Measurements from ENCODE around the gene IFNG. TPM values are rescaled to one million over a fixed set of nuclear protein-coding genes. Genes with fewer than 3 reads are reported as not detected.
A peak's percentile ranks its signal among the peaks of the same experiment; 100 is the strongest.

The IFNG gene
- total and polyA plus RNA-seq, 2 donors (not counting 1 experiment from before 2014, with no cell fraction given) = not detected

DNA sequence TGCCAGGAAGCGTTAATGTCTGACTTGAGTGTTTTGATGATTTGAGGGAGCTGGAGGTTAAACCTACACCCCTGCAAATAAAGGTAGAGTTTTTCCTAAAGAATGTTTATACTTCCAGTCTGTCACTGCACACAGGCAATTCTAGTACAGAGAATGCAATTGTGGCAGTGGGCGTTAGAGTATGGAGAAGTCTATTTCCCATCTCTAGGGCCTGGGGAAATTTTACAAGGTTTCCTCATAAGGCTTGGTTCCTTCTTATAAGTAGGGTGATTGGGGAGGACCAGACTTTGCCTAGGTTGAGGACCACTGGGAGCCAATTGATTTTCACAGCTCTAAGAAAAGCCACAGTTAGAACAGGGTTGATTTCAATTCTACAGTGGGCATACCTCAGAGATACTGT lies 44.3 kb downstream of the IFNG start:
- Histone ChIP-seq H3K9ac (ENCODE audit: insufficient read depth, low read length) (no peak overlapping the region), H3K4me3 (replicated peaks in 1 of 4; ENCODE audit: control extremely low read depth in 1 of 4, insufficient read depth in 1 of 4, low read depth in 3 of 4, low read length in 4 of 4) (no peak overlapping the region), H3K9me3 (ENCODE audit: control insufficient read depth, insufficient read depth, low read depth, low read length) (no peaks in the 10 kb centered on the region), H3K79me2 (ENCODE audit: control insufficient read depth, insufficient read depth, low read length) (no peaks in the 10 kb centered on the region), H3K4me2 (ENCODE audit: extremely low read depth, insufficient read depth, low read length) (no peak overlapping the region), H3K36me3 (ENCODE audit: control insufficient read depth, insufficient read depth, low read length) (no peaks in the 10 kb centered on the region), H4K20me1 (ENCODE audit: control insufficient read depth, extremely low read depth, insufficient read depth, low read length) (no peaks in the 10 kb centered on the region), H3K4me1 (ENCODE audit: control insufficient read depth, extremely low read depth, insufficient read depth, low read length) (no peaks in the 10 kb centered on the region), H3K27ac (ENCODE audit: insufficient read depth, low read length) (no peak overlapping the region), H2AFZ (ENCODE audit: low read length) (no peak overlapping the region), H3K27me3 (ENCODE audit: control insufficient read depth, insufficient read depth, low read length) (no peaks in the 10 kb centered on the region)
- DNase-seq (ENCODE audit: low read depth in 2 of 2) = no peak
- TF ChIP-seq, protein P1, sequence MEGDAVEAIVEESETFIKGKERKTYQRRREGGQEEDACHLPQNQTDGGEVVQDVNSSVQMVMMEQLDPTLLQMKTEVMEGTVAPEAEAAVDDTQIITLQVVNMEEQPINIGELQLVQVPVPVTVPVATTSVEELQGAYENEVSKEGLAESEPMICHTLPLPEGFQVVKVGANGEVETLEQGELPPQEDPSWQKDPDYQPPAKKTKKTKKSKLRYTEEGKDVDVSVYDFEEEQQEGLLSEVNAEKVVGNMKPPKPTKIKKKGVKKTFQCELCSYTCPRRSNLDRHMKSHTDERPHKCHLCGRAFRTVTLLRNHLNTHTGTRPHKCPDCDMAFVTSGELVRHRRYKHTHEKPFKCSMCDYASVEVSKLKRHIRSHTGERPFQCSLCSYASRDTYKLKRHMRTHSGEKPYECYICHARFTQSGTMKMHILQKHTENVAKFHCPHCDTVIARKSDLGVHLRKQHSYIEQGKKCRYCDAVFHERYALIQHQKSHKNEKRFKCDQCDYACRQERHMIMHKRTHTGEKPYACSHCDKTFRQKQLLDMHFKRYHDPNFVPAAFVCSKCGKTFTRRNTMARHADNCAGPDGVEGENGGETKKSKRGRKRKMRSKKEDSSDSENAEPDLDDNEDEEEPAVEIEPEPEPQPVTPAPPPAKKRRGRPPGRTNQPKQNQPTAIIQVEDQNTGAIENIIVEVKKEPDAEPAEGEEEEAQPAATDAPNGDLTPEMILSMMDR (conservative IDR thresholded peaks at IDR 0.05 in 1 of 2, IDR thresholded peaks at IDR 0.05 in 1 of 2; ENCODE audit: low read depth in 1 of 2, low read length in 2 of 2) = no peak
- TF ChIP-seq EZH2 (IDR thresholded peaks at IDR 0.05; ENCODE audit: low read length, missing control alignments) = no peak

DNA sequence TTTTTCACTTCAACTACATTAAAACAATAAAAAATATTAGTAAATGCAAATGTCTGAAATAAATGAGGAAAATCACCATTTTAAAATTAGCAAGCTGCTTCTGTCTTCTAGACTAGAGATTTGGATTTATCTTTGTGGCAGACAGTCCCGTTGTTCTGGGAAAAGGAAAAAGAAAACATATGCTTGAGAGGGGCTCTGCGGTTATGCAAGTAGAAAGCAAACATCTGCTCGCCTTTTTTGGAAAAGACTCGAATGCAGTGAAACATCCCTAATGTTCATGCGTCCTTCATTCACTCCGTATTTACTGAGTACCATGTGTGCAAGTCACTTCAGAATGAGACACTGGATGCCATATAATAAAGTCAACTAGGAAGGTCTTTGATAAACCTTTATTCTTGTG lies 44.9 kb downstream of the IFNG start:
- no peak for DNase-seq (ENCODE audit: low read depth in 2 of 2)
- H2AFZ ChIP-seq (ENCODE audit: low read length) = no peak overlapping the region
- no peak overlapping the region for H3K27ac ChIP-seq (ENCODE audit: insufficient read depth, low read length)
- no peak for TF ChIP-seq EZH2 (IDR thresholded peaks at IDR 0.05; ENCODE audit: low read length, missing control alignments)
- TF ChIP-seq, protein P1 (conservative IDR thresholded peaks at IDR 0.05 in 1 of 2, IDR thresholded peaks at IDR 0.05 in 1 of 2; ENCODE audit: low read depth in 1 of 2, low read length in 2 of 2) = no peak
- H3K9ac ChIP-seq (ENCODE audit: insufficient read depth, low read length) = no peak overlapping the region
- no peaks in the 10 kb centered on the region for H3K27me3 ChIP-seq (ENCODE audit: control insufficient read depth, insufficient read depth, low read length)
- H3K4me2 ChIP-seq (ENCODE audit: extremely low read depth, insufficient read depth, low read length) = no peak overlapping the region
- no peaks in the 10 kb centered on the region for H3K9me3 ChIP-seq (ENCODE audit: control insufficient read depth, insufficient read depth, low read depth, low read length)
- H3K79me2 ChIP-seq (ENCODE audit: control insufficient read depth, insufficient read depth, low read length) = no peaks in the 10 kb centered on the region
- no peaks in the 10 kb centered on the region for H4K20me1 ChIP-seq (ENCODE audit: control insufficient read depth, extremely low read depth, insufficient read depth, low read length)
- no peaks in the 10 kb centered on the region for H3K4me1 ChIP-seq (ENCODE audit: control insufficient read depth, extremely low read depth, insufficient read depth, low read length)
- no peaks in the 10 kb centered on the region for H3K36me3 ChIP-seq (ENCODE audit: control insufficient read depth, insufficient read depth, low read length)
- no peak overlapping the region for H3K4me3 ChIP-seq (replicated peaks in 1 of 4; ENCODE audit: control extremely low read depth in 1 of 4, insufficient read depth in 1 of 4, low read depth in 3 of 4, low read length in 4 of 4)

DNA sequence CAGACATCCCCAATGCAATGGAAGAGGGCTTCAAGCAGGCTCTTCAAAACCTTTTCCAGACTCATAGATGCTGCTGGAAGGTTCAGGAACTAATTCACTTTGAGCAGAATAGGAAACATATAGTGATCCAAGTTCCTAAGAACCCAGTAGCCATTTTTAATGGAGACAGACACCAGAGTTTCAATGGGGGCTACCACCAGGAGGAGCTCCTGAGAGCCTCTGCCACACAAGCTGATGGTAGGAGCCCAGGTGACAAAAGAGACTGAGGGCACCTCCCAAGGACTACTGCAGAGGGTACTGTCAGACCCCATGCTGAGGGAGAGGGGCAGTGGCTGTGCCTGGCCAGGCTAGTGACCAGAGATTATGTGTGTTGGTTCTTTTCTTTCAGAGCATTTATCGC lies 45.9 kb downstream of the IFNG start:
- Histone ChIP-seq H3K4me1 (ENCODE audit: control insufficient read depth, extremely low read depth, insufficient read depth, low read length) (no peaks in the 10 kb centered on the region), H3K4me3 (replicated peaks in 1 of 4; ENCODE audit: control extremely low read depth in 1 of 4, insufficient read depth in 1 of 4, low read depth in 3 of 4, low read length in 4 of 4) (no peak overlapping the region), H3K27me3 (ENCODE audit: control insufficient read depth, insufficient read depth, low read length) (no peaks in the 10 kb centered on the region), H3K27ac (ENCODE audit: insufficient read depth, low read length) (no peak overlapping the region), H4K20me1 (ENCODE audit: control insufficient read depth, extremely low read depth, insufficient read depth, low read length) (no peaks in the 10 kb centered on the region), H2AFZ (ENCODE audit: low read length) (no peak overlapping the region), H3K36me3 (ENCODE audit: control insufficient read depth, insufficient read depth, low read length) (no peaks in the 10 kb centered on the region), H3K79me2 (ENCODE audit: control insufficient read depth, insufficient read depth, low read length) (no peaks in the 10 kb centered on the region), H3K9me3 (ENCODE audit: control insufficient read depth, insufficient read depth, low read depth, low read length) (no peaks in the 10 kb centered on the region), H3K9ac (ENCODE audit: insufficient read depth, low read length) (no peak overlapping the region), H3K4me2 (ENCODE audit: extremely low read depth, insufficient read depth, low read length) (no peak overlapping the region)
- no peak for TF ChIP-seq EZH2 (IDR thresholded peaks at IDR 0.05; ENCODE audit: low read length, missing control alignments)
- TF ChIP-seq, protein P1 (conservative IDR thresholded peaks at IDR 0.05 in 1 of 2, IDR thresholded peaks at IDR 0.05 in 1 of 2; ENCODE audit: low read depth in 1 of 2, low read length in 2 of 2) = peak in 1 of 2 donors; percentile 15
- no peak for DNase-seq (ENCODE audit: low read depth in 2 of 2)
